ENCODE results near the gene C1R.

Gene C1R

DNA sequence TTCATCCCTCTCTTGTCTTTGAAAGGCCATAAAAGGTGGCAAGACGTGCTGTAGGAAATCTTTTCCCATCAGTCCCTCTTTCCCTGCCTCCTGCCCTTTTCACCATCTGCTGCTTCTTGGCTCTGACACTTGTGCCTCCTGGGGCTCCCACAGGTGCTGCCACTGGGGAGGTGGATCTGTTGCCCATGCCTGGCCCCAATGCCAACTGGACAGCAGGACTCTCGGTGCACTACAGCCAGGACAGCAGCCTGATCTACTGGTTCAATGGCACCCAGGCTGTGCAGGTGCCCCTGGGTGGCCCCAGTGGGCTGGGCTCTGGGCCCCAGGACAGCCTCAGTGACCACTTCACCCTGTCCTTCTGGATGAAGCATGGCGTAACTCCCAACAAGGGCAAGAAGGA, 44.4 kb upstream of the C1R start:
- H3K9ac ChIP-seq: no peak overlapping the region
- TF ChIP-seq, protein P1, sequence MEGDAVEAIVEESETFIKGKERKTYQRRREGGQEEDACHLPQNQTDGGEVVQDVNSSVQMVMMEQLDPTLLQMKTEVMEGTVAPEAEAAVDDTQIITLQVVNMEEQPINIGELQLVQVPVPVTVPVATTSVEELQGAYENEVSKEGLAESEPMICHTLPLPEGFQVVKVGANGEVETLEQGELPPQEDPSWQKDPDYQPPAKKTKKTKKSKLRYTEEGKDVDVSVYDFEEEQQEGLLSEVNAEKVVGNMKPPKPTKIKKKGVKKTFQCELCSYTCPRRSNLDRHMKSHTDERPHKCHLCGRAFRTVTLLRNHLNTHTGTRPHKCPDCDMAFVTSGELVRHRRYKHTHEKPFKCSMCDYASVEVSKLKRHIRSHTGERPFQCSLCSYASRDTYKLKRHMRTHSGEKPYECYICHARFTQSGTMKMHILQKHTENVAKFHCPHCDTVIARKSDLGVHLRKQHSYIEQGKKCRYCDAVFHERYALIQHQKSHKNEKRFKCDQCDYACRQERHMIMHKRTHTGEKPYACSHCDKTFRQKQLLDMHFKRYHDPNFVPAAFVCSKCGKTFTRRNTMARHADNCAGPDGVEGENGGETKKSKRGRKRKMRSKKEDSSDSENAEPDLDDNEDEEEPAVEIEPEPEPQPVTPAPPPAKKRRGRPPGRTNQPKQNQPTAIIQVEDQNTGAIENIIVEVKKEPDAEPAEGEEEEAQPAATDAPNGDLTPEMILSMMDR (conservative IDR thresholded peaks at IDR 0.05; ENCODE audit: low read depth, low read length): no peak
- no peaks in the 10 kb centered on the region for H4K20me1 ChIP-seq (ENCODE audit: insufficient read depth)
- H3K4me1 ChIP-seq (ENCODE audit: low read depth, poor library complexity, severe bottlenecking): peaks cover 3% of the 10 kb centered on the region
- no peak overlapping the region for H2AFZ ChIP-seq (ENCODE audit: low read depth)
- no peak overlapping the region for H3K27ac ChIP-seq
- no peaks in the 10 kb centered on the region for H3K36me3 ChIP-seq (ENCODE audit: insufficient read depth)
- no peak overlapping the region for H3K4me3 ChIP-seq (IDR thresholded peaks at IDR 0.05; ENCODE audit: insufficient read depth, low read depth, low read length)
- H3K4me2 ChIP-seq: no peak overlapping the region
- H3K27me3 ChIP-seq (ENCODE audit: insufficient read depth, low read depth): no peaks in the 10 kb centered on the region
- no peaks in the 10 kb centered on the region for H3K79me2 ChIP-seq (ENCODE audit: insufficient read depth, low read depth)

DNA sequence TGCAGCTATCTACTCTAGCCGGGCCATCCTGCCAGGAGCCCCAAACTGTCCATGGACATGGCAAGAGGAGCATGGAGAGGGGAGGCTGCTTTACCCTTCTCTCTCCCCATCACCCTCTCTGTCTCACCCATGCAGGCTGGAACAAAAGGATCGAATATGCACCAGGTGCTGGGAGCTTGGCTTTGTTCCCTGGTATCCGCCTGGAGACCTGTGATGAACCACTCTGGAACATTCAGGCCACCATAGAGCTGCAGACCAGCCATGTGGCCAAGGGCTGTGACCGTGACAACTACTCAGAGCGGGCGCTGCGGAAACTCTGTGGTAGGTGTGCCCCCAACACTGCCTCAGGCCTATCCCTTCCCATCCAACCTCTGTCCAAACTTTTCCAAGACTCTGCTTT, 43.8 kb upstream of the C1R start:
- H3K4me2 ChIP-seq: no peak overlapping the region
- H3K27ac ChIP-seq: no peak overlapping the region
- no peaks in the 10 kb centered on the region for H3K79me2 ChIP-seq (ENCODE audit: insufficient read depth, low read depth)
- no peaks in the 10 kb centered on the region for H4K20me1 ChIP-seq (ENCODE audit: insufficient read depth)
- H3K27me3 ChIP-seq (ENCODE audit: insufficient read depth, low read depth): no peaks in the 10 kb centered on the region
- H3K4me1 ChIP-seq (ENCODE audit: low read depth, poor library complexity, severe bottlenecking): peaks cover 2% of the 10 kb centered on the region
- no peaks in the 10 kb centered on the region for H3K36me3 ChIP-seq (ENCODE audit: insufficient read depth)
- no peak overlapping the region for H3K9ac ChIP-seq
- no peak overlapping the region for H2AFZ ChIP-seq (ENCODE audit: low read depth)
- H3K4me3 ChIP-seq (IDR thresholded peaks at IDR 0.05; ENCODE audit: insufficient read depth, low read depth, low read length): no peak overlapping the region
- TF ChIP-seq, protein P1 (conservative IDR thresholded peaks at IDR 0.05; ENCODE audit: low read depth, low read length): no peak

DNA sequence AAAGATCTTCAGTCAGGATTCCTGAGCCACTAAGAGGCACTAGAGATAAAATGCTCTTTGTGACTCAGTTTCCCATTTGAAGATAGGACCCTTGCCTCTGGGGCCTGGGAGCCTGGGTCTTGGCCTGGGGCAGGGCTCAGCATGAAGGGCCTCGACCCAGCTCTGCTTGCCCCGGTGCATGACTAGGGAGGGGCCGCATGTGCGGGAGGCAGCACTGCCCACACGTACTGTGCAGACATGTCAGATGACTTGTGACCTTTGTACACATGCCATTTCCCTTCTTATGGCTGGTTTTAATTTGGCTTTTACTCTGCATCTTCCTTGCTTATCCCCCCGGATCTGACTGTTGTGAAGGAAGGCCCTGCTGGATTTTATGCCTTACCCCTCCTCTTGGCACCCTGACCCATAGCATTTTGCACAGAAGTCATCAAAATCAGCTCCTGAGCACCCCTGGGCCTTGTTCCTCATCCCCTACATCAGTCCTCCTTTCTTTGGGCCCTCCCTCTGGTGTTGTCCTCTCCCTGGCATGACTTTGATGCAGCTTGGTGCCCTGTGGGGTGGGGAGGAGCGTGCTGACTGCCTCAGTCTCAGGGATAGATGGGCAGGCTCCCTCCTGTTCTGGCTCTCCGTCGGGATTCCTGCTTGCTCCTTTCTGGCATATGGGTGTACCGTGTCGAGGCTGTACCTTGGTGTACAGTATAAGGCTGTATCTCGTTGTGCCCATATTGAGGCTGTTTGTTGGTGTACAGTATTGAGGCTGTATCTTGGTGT, 42.3 kb upstream of the C1R start:
- no peaks in the 10 kb centered on the region for H3K36me3 ChIP-seq (ENCODE audit: insufficient read depth)
- no peaks in the 10 kb centered on the region for H3K79me2 ChIP-seq (ENCODE audit: insufficient read depth, low read depth)
- H3K4me1 ChIP-seq (ENCODE audit: low read depth, poor library complexity, severe bottlenecking): peaks cover 5% of the 10 kb centered on the region
- no peak overlapping the region for H3K4me2 ChIP-seq
- TF ChIP-seq, protein P1 (conservative IDR thresholded peaks at IDR 0.05; ENCODE audit: low read depth, low read length): no peak
- H2AFZ ChIP-seq (ENCODE audit: low read depth): no peak overlapping the region
- H3K4me3 ChIP-seq (IDR thresholded peaks at IDR 0.05; ENCODE audit: insufficient read depth, low read depth, low read length): no peak overlapping the region
- H3K27me3 ChIP-seq (ENCODE audit: insufficient read depth, low read depth): no peaks in the 10 kb centered on the region
- H3K9ac ChIP-seq: no peak overlapping the region
- H4K20me1 ChIP-seq (ENCODE audit: insufficient read depth): no peaks in the 10 kb centered on the region
- H3K27ac ChIP-seq: no peak overlapping the region

DNA sequence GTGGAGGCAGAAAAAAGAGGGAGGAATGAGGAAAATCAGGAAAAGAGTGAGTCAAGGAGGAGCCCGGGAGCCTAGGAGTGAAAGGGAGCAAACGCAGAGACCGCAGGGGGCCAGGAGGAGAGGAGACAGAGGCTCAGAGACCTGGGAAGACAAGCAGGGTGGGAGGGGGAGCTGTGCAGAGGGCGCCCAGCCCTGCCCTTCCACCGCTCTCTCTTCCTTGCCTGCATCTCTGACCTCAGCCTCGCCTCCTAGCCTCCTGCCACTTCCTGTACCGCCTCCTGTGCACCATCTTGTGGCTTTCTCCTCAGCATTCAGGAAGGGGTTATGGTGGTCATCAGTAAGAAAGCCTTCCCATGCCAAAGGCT, 39.2 kb upstream of the C1R start:
- TF ChIP-seq, protein P1 (conservative IDR thresholded peaks at IDR 0.05; ENCODE audit: low read depth, low read length): no peak
- Histone ChIP-seq H3K4me1 (ENCODE audit: low read depth, poor library complexity, severe bottlenecking) (peaks cover 12% of the 10 kb centered on the region), H4K20me1 (ENCODE audit: insufficient read depth) (no peaks in the 10 kb centered on the region), H3K4me2 (no peak overlapping the region; the same call in 1 of the 2 replicates), H3K4me3 (IDR thresholded peaks at IDR 0.05; ENCODE audit: insufficient read depth, low read depth, low read length) (no peak overlapping the region), H3K36me3 (ENCODE audit: insufficient read depth) (no peaks in the 10 kb centered on the region), H3K79me2 (ENCODE audit: insufficient read depth, low read depth) (no peaks in the 10 kb centered on the region), H3K9ac (no peak overlapping the region), H2AFZ (ENCODE audit: low read depth) (no peak overlapping the region), H3K27me3 (ENCODE audit: insufficient read depth, low read depth) (no peaks in the 10 kb centered on the region), H3K27ac (no peak overlapping the region)

Data from KMS-11 (cell line).